Glutamatergic neuron (in vitro differentiated cells): ENCODE measurements around the gene PARS2. TPM values are rescaled to one million over a fixed set of nuclear protein-coding genes. Genes with fewer than 3 reads are reported as not detected.

Experiments used
- DNase-seq: peaks from one replicate; pipeline ENCODE4 v3.0.0; 2022
- H3K27ac Mint-ChIP-seq: one replicate; pipeline ENCODE4 v1.8.0; 2020; ENCODE audit warnings: mild to moderate bottlenecking, mixed read lengths, inconsistent platforms; ENCODE audit not compliant: unreplicated experiment
- H3K27me3 Mint-ChIP-seq: one replicate; pipeline ENCODE4 v1.8.0; 2020; ENCODE audit warnings: mild to moderate bottlenecking, moderate library complexity, mixed read lengths, inconsistent platforms; ENCODE audit not compliant: unreplicated experiment
- H3K36me3 Mint-ChIP-seq: one replicate; pipeline ENCODE4 v1.8.0; 2020; ENCODE audit warnings: mild to moderate bottlenecking, mixed read lengths, inconsistent platforms; ENCODE audit not compliant: unreplicated experiment
- H3K4me1 Mint-ChIP-seq: one replicate; pipeline ENCODE4 v1.8.0; 2020; ENCODE audit warnings: mild to moderate bottlenecking, low read depth, mixed read lengths, inconsistent platforms; ENCODE audit not compliant: unreplicated experiment
- H3K4me3 Mint-ChIP-seq: one replicate; pipeline ENCODE4 v1.8.0; 2020; ENCODE audit warnings: mild to moderate bottlenecking, mixed read lengths, inconsistent platforms; ENCODE audit not compliant: unreplicated experiment
- H3K9me3 Mint-ChIP-seq: one replicate; pipeline ENCODE4 v1.8.0; 2020; ENCODE audit warnings: mild to moderate bottlenecking, moderate library complexity, mixed read lengths, inconsistent platforms; ENCODE audit not compliant: unreplicated experiment
- total RNA-seq: library from RNA; stranded (reverse); fragmentation: NEBNext Ultra II Directional; extraction: Animal tissue kit (Norgen Biotek cat#: 25700); gene quantifications from one replicate; pipeline ENCODE4 v1.2.1, GENCODE V29; 2021; ENCODE audit not compliant: unreplicated experiment
- TF ChIP-seq, protein P1 (sequence below): fragments of 200-600 bp; sonication (generic); IDR thresholded peaks from one replicate; pipeline ENCODE4 v1.5.0; 2021; ENCODE audit not compliant: partially characterized antibody, unreplicated experiment

PARS2 gene
- total RNA-seq, 1 donor from 2014 or later: 4.2 TPM

GRCh38 chr1:54743416-54744226 lies 20.7 kb downstream of the PARS2 start:
- H3K27ac Mint-ChIP-seq: no peak overlapping the region
- DNase-seq: no peak
- peaks cover 3% of the 10 kb centered on the region for H3K4me1 Mint-ChIP-seq
- H3K4me3 Mint-ChIP-seq: no peak overlapping the region
- no peaks in the 10 kb centered on the region for H3K36me3 Mint-ChIP-seq
- H3K27me3 Mint-ChIP-seq: no peaks in the 10 kb centered on the region
- peaks cover 1% of the 10 kb centered on the region for H3K9me3 Mint-ChIP-seq
- TF ChIP-seq, protein P1, sequence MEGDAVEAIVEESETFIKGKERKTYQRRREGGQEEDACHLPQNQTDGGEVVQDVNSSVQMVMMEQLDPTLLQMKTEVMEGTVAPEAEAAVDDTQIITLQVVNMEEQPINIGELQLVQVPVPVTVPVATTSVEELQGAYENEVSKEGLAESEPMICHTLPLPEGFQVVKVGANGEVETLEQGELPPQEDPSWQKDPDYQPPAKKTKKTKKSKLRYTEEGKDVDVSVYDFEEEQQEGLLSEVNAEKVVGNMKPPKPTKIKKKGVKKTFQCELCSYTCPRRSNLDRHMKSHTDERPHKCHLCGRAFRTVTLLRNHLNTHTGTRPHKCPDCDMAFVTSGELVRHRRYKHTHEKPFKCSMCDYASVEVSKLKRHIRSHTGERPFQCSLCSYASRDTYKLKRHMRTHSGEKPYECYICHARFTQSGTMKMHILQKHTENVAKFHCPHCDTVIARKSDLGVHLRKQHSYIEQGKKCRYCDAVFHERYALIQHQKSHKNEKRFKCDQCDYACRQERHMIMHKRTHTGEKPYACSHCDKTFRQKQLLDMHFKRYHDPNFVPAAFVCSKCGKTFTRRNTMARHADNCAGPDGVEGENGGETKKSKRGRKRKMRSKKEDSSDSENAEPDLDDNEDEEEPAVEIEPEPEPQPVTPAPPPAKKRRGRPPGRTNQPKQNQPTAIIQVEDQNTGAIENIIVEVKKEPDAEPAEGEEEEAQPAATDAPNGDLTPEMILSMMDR: no peak

- H3K36me3 Mint-ChIP-seq: no peaks in the 10 kb centered on the region
- no peak overlapping the region for H3K27ac Mint-ChIP-seq
- no peak for DNase-seq
- TF ChIP-seq, protein P1: no peak
- no peaks in the 10 kb centered on the region for H3K27me3 Mint-ChIP-seq
- H3K4me3 Mint-ChIP-seq: no peak overlapping the region
- peaks cover 1% of the 10 kb centered on the region for H3K9me3 Mint-ChIP-seq
- H3K4me1 Mint-ChIP-seq: peaks cover 3% of the 10 kb centered on the region
Observed at GRCh38 chr1:54742282-54742681, 22.0 kb downstream of the PARS2 start.

DNA sequence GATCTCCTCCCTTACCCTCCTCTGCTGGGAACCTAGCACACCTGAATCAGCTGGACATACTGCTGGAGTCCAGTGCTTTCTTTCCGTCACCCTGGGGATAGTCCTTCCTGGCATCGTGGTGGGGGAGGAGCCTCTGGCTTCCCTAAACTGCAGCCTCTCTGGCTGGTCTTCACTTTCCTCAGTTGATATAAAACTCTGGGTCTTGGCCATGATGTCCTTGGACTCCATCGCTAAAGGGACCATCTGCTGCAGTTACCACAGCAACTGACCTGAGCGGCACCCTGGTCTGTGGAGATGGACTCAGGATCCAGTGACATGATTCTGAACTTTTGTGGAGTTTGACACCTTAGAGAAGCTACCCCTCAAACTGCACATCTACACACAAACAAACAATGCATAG lies 22.8 kb downstream of the PARS2 start:
- no peaks in the 10 kb centered on the region for H3K36me3 Mint-ChIP-seq
- H3K27ac Mint-ChIP-seq: no peak overlapping the region
- no peak for DNase-seq
- H3K4me3 Mint-ChIP-seq: no peak overlapping the region
- H3K9me3 Mint-ChIP-seq: peaks cover 1% of the 10 kb centered on the region
- no peaks in the 10 kb centered on the region for H3K27me3 Mint-ChIP-seq
- TF ChIP-seq, protein P1: no peak
- H3K4me1 Mint-ChIP-seq: peaks cover 3% of the 10 kb centered on the region

GRCh38 chr1:54738244-54738643 lies 26.1 kb downstream of the PARS2 start:
- no peak overlapping the region for H3K27ac Mint-ChIP-seq
- no peaks in the 10 kb centered on the region for H3K27me3 Mint-ChIP-seq
- TF ChIP-seq, protein P1: no peak
- H3K4me1 Mint-ChIP-seq: peaks cover 3% of the 10 kb centered on the region
- no peaks in the 10 kb centered on the region for H3K9me3 Mint-ChIP-seq
- no peak overlapping the region for H3K4me3 Mint-ChIP-seq
- H3K36me3 Mint-ChIP-seq: peaks cover 5% of the 10 kb centered on the region
- no peak for DNase-seq

GRCh38 chr1:54736685-54737084 lies 27.6 kb downstream of the PARS2 start:
- Mint-ChIP-seq H3K27me3 (no peaks in the 10 kb centered on the region), H3K4me1 (no peaks in the 10 kb centered on the region), H3K9me3 (no peaks in the 10 kb centered on the region), H3K36me3 (peaks cover 5% of the 10 kb centered on the region), H3K4me3 (no peak overlapping the region), H3K27ac (no peak overlapping the region)
- TF ChIP-seq, protein P1: no peak
- no peak for DNase-seq
